ENCODE data around the gene KRTAP4-9. TPM values are rescaled to one million over a fixed set of nuclear protein-coding genes. Genes with fewer than 3 reads are reported as not detected.
"Not testable (repeated sequence)": the region's sequence is repeated elsewhere in the genome, so short reads cannot be mapped to it uniquely, and the experiment has no call there.

The KRTAP4-9 gene
- total and polyA plus RNA-seq, 9 of the 15 experiments (the other 6 are each of a cell fraction or from before 2014, with no cell fraction given), result not detected

- ChIA-PET POLR2A (no interaction called here), CTCF (ENCODE audit: low intra/inter-chr PET ratio) (no interaction called here)
- H3K27ac ChIP-seq (ENCODE audit: extremely low read depth, low read depth, low read length), result no peak overlapping the region
- FAIRE-seq (no peak), ATAC-seq (no peak), DNase-seq (ENCODE audit: extremely low read depth in 1 of 4, low spot score in 3 of 4) (no peak)
- H3K4me3 ChIP-seq, result no peak overlapping the region
- no peaks in the 10 kb centered on the region for H3K4me1 ChIP-seq (replicated peaks in 1 of 2; ENCODE audit: control insufficient read depth in 2 of 2, insufficient read depth in 2 of 2, low read length in 2 of 2)
- intact Hi-C loops (cut with micrococcal nuclease) (no loop called here), in situ Hi-C loops (cut with MboI) (no loop called here)
- no peak for TF ChIP-seq PHF20 (IDR thresholded peaks at IDR 0.05; ENCODE audit: partially characterized antibody)
- no peak for TF ChIP-seq MAFG (tag; conservative IDR thresholded peaks at IDR 0.05)
- TF ChIP-seq ZNF57 (CRISPR knock-in tag; IDR thresholded peaks at IDR 0.05), result no peak
- no peak overlapping the region for H2AFZ ChIP-seq (ENCODE audit: low read depth, low read length)
- no peaks in the 10 kb centered on the region for H3K36me3 ChIP-seq (ENCODE audit: control insufficient read depth, insufficient read depth, low read length)
- H3K9me3 ChIP-seq (replicated peaks; ENCODE audit: control insufficient read depth, insufficient read depth, low read depth, low read length), result no peaks in the 10 kb centered on the region
- WGBS (ENCODE audit: insufficient coverage, low coverage, missing lambda C conversion rate), result 0% methylated on average over 5 of the region's 6 CpGs
- BruUV-seq (replicated peaks), result no TSS peak
- no peaks in the 10 kb centered on the region for H3K79me2 ChIP-seq (ENCODE audit: control insufficient read depth, insufficient read depth, low read length)
- no peaks in the 10 kb centered on the region for H4K20me1 ChIP-seq (replicated peaks; ENCODE audit: control insufficient read depth, insufficient read depth, low read length)
- no peak overlapping the region for H3K9ac ChIP-seq (ENCODE audit: insufficient read depth in 1 of 2, low read depth in 2 of 2, low read length in 2 of 2)
- no peaks in the 10 kb centered on the region for H3K9me1 ChIP-seq (ENCODE audit: control insufficient read depth, insufficient read depth, low read length)
- H3K27me3 ChIP-seq (ENCODE audit: control insufficient read depth in 2 of 2, insufficient read depth in 2 of 2, low read length in 2 of 2), result peaks cover 0 to 7% of the 10 kb centered on the region in 2 experiments; a peak in 1 of 5 replicates
- no peak overlapping the region for H3K4me2 ChIP-seq (ENCODE audit: insufficient read depth, low read length)
These were observed 6.7 kb upstream of the KRTAP4-9 start for GRCh38 chr17:41098481-41098880.

DNA sequence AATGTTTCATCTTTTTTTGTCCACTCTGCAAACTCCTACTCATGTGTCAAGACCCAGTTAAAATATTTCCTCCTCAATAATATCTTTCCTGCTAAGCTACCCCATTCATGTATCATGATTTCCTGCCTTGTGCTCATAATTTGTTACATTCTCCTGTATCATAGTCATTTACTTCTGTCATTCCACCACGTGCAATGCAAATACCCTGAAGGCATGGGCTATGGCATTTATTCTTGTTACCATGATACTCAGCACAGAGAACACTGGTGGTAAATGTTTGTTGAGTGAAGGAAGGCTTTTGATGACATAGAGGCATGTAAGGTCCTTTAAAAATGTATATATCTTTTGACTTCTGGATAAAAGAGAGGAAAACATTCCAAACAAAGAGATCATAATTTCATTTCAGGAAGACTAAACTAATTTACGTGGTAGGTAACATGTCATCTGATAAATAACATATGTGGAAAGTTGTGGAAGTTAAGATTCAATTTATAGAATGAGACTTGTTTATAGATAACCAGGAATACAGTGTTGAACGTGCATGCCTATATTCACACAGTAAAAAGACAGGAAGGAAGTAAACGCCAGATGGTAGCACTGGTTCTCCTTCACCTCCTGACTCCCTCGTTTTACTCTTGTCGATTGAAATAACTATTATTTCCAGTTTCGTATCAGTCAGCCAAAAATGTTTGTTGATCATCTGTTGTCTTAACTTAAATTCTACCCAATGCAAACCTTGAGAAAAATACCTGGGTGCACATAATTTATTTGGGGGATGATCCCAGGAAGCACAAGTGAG lies 5.3 kb upstream of the KRTAP4-9 start:
- POLR2A ChIA-PET; H2AFZ ChIP-seq (ENCODE audit: low read depth, low read length); H3K27ac ChIP-seq (ENCODE audit: extremely low read depth, low read depth, low read length); intact Hi-C loops (cut with micrococcal nuclease); H3K36me3 ChIP-seq (ENCODE audit: control insufficient read depth, insufficient read depth, low read length); ATAC-seq; H3K9me3 ChIP-seq (replicated peaks; ENCODE audit: control insufficient read depth, insufficient read depth, low read depth, low read length); in situ Hi-C loops (cut with MboI); H3K4me1 ChIP-seq (replicated peaks in 1 of 2; ENCODE audit: control insufficient read depth in 2 of 2, insufficient read depth in 2 of 2, low read length in 2 of 2); H3K4me2 ChIP-seq (ENCODE audit: insufficient read depth, low read length); BruUV-seq (replicated peaks); H4K20me1 ChIP-seq (replicated peaks; ENCODE audit: control insufficient read depth, insufficient read depth, low read length); H3K4me3 ChIP-seq; H3K79me2 ChIP-seq (ENCODE audit: control insufficient read depth, insufficient read depth, low read length); H3K9ac ChIP-seq (ENCODE audit: insufficient read depth in 1 of 2, low read depth in 2 of 2, low read length in 2 of 2); H3K27me3 ChIP-seq (ENCODE audit: control insufficient read depth in 2 of 2, insufficient read depth in 2 of 2, low read length in 2 of 2); FAIRE-seq; DNase-seq (ENCODE audit: extremely low read depth in 1 of 4, low spot score in 3 of 4); CTCF ChIA-PET (ENCODE audit: low intra/inter-chr PET ratio); H3K9me1 ChIP-seq (ENCODE audit: control insufficient read depth, insufficient read depth, low read length): not testable (repeated sequence)
- WGBS (ENCODE audit: insufficient coverage, low coverage, missing lambda C conversion rate), result 0% methylated on average over 6 of the region's 7 CpGs
